AG04449 (cell line): ENCODE results near the gene PRKACA.

Source experiments
- CTCF ChIA-PET: fragments of 350-600 bp; formaldehyde crosslinking; extraction: SDS; loops from one replicate; lab custom pipeline; 2021; ENCODE audit warnings: antibody characterized with exemption; lab: Yijun Ruan, JAX
- POLR2A ChIA-PET: fragments of 400-600, 350-600 bp; formaldehyde crosslinking; extraction: SDS; loops from one replicate; lab custom pipeline; 2020; ENCODE audit warnings: antibody characterized with exemption, inconsistent platforms; lab: Yijun Ruan, JAX
- DNase-seq: peaks from one replicate; pipeline ENCODE4 v3.0.0-alpha.2; 2010; ENCODE audit warnings: low read depth, low spot score
- H3K4me3 ChIP-seq: 2 replicates; pipeline ENCODE4 v1.5.1; 2011; ENCODE audit warnings: low read depth, mild to moderate bottlenecking, control low read depth, low read length
- TF ChIP-seq, protein P1 (sequence below): IDR thresholded peaks from one replicate; pipeline ENCODE4 v1.5.1; 2011; ENCODE audit warnings: mild to moderate bottlenecking, moderate library complexity, low read length, control low read depth, inconsistent platforms; ENCODE audit not compliant: insufficient read depth; ENCODE audit errors: missing control alignments

PRKACA gene

DNA sequence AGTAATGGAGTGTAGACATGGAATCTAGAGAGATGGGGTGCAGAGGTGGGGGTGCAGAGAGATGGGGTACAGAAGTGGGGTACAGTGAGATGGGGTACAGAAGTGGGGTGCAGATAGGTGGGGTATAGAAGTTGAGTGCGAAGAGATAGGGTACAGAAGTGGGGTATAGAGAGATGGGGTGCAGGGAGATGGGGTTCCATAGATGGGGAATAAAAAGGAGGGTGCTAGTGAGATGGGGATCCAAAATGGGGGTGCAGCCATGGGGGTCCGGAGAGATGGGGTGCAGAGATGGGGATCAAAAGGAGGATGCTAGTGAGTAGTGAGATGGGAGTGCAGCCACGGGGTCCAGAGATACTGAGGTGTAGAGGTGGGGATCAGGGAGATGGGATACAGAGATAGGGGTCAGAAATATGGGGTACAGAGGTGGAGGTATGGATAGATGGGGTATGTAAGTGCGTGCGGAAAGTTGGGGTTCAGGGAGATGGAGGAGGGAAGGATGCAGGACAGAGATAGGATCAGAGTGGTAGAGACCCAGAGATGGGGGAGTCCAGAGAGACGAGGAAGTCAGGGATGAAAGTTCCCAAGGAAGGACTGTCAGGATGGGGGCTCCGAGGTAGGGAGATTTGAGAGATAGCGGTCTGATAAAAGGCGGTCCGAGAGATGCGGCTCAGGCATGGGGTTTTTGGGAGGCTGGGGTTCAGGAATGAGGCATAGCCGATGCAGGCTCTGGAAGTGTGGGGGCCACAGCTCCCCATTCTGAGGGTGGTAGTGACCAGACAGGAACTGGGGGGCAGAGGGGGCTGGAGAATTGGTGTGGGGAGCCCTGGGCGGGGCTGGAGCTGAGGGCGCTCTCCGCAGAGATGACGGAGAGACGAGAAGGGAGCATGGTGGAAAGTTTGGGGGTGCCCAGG is 59.1 kb downstream of the PRKACA start:
- ChIA-PET CTCF (interaction anchor here (0.9 to 6.9 kb wide), 15 partner anchors 12 to 179 kb away, joined by 3 to 106 read pairs (median 4); partner anchors contain the start of genes CC2D1A and MISP3), POLR2A (no interaction called here)
- no peak overlapping the region for H3K4me3 ChIP-seq
- no peak for DNase-seq
- TF ChIP-seq, protein P1, sequence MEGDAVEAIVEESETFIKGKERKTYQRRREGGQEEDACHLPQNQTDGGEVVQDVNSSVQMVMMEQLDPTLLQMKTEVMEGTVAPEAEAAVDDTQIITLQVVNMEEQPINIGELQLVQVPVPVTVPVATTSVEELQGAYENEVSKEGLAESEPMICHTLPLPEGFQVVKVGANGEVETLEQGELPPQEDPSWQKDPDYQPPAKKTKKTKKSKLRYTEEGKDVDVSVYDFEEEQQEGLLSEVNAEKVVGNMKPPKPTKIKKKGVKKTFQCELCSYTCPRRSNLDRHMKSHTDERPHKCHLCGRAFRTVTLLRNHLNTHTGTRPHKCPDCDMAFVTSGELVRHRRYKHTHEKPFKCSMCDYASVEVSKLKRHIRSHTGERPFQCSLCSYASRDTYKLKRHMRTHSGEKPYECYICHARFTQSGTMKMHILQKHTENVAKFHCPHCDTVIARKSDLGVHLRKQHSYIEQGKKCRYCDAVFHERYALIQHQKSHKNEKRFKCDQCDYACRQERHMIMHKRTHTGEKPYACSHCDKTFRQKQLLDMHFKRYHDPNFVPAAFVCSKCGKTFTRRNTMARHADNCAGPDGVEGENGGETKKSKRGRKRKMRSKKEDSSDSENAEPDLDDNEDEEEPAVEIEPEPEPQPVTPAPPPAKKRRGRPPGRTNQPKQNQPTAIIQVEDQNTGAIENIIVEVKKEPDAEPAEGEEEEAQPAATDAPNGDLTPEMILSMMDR, result no peak

DNA sequence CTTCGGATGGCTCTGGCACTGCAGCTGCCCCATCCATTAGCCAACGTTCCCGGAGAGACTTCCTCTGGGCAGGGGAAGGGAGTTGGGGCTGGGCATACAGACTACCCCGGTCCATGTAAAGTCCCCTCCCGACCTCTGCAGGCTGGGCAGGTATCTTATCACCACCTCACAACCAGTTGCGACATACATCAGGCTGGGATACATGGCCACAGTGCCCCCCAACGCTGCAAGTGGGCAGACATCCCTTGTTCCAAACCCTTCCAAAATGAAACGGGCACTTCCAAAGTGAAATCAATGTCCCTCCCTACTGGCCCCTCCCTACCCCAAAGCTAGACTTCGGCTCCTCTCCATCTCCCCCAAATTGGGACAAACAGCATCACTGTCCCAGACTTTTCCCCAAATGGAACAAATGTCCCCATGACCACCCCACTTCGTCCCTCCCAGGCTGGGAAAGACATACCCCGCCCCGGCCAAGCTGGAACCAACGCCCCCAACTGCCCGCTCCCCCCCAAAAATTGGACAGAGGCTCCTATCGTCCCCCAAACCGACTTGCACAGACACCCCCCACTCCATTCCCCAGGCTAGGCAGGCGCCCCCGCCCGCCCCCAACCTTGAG is 60.7 kb downstream of the PRKACA start:
- POLR2A ChIA-PET, result no interaction called here
- CTCF ChIA-PET, result interaction anchor here (1.1 to 6.9 kb wide), 6 partner anchors 11 to 178 kb away, joined by 3 to 106 read pairs (median 5); partner anchors contain the start of genes IL27RA and MISP3
- peak overlapping the region; percentile 39 for H3K4me3 ChIP-seq
- TF ChIP-seq, protein P1, result no peak
- DNase-seq, result no peak

DNA sequence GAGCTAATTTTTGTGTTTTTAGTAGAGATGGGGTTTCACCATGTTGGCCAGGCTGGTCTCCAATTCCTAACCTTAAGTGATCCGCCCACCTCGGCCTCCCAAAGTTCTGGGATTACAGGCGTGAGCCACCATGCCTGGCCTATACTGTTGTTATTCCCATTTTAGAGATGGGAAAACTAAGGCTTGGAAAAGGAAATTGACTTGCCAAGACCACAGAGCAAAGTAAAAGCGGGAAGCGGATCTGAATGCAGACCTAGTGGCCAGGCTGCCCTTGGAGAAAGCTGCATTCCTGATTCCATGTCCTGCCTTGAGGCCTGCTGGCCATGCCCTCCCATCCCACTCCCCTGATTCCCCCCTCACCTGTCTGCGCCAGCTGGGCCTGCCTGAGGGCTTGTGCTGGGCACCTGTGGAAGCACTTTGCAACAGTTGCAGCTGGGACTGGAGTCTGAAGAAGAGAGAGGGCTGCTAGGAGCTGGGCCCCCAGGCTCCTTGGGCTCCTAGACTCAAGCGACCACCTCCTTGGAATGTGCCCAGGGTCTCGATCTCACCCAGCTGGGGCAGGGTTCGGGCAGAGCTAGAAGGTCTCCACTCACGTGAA is 61.4 kb downstream of the PRKACA start:
- H3K4me3 ChIP-seq, result no peak overlapping the region
- POLR2A ChIA-PET, result no interaction called here
- CTCF ChIA-PET, result interaction anchor here (1.5 to 6.9 kb wide), 5 partner anchors 10 to 177 kb away, joined by 3 to 106 read pairs (median 5); partner anchors contain the start of genes IL27RA and MISP3
- TF ChIP-seq, protein P1, result no peak
- no peak for DNase-seq

DNA sequence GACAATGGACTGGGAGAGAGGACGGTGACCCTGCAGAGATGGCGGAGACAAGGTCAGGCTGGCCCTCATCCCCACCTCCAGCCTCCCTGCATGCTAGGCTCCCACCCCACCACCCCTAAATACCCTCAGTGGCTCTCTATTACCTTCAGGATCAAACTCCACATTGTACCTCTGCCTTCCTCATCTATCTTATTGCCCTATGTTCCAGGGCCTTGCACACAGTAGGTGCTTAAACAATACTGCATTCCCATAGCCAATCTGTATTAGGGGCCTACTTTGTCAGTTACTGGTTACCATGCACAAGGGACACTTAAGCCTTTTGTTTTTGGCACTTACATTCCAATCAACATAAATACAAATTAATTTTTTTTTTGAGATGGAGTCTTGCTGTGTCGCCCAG is 62.2 kb downstream of the PRKACA start:
- no peak for DNase-seq
- CTCF ChIA-PET, result interaction anchor here (1.0 to 6.9 kb wide), 3 partner anchors 9 to 17 kb away, joined by 3 to 106 read pairs (median 103); partner anchors contain the start of gene MISP3
- H3K4me3 ChIP-seq, result no peak overlapping the region
- TF ChIP-seq, protein P1, result no peak
- POLR2A ChIA-PET, result no interaction called here

DNA sequence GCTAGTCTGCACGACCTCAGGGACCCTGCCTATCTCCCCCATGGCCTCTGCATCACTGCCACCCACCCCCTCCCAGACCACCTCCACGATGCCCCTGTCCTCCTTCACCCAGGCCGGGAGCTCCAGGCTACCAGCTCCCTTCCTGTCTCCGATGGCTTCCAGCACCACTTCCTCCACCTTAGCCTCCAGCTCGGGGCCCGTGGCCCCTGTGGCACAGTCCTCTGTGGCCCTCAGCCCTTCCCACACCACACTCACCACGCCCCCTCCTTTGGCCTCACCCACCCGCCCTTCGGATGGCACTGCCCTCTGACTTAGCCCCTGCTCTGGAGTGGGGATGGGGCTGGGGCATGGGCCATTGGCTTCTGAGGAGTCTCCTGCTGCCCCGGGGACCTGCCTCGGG is 62.8 kb downstream of the PRKACA start:
- TF ChIP-seq, protein P1, result no peak
- ChIA-PET POLR2A (no interaction called here), CTCF (interaction anchor here (0.8 to 5.1 kb wide), 4 partner anchors 13 to 175 kb away, joined by 3 to 34 read pairs (median 3); partner anchors contain the start of gene MISP3)
- DNase-seq, result no peak
- H3K4me3 ChIP-seq, result no peak overlapping the region

DNA sequence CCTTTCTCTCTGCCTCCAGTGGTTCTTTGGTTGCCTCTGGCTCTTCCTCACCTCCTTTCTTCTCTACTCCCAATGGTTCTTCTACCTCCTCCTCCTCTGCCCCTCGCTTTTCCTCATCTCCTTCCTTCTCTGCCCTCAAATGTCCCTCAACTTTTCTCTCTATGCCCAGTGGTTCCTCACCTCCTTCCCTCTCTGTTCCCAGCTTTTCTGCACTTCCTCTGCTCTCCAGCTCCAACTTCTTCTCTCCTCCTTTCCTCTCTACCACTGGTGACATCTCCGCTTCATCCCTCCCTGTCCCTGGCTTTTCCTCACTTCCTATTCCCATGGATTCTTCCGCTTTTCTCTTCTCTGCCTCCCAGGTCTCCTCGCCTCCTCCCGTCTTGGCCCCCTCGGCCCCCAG is 63.5 kb downstream of the PRKACA start:
- CTCF ChIA-PET, result interaction anchor here (0.8 to 5.1 kb wide), 4 partner anchors 12 to 175 kb away, joined by 3 to 34 read pairs (median 3); partner anchors contain the start of gene MISP3
- TF ChIP-seq, protein P1, result no peak
- no peak for DNase-seq
- H3K4me3 ChIP-seq, result no peak overlapping the region
- POLR2A ChIA-PET, result no interaction called here
